TTC549 (cell line): ENCODE results near the gene GRIFIN.

Experiments
- FAIRE-seq: peaks from 2 replicates; lab custom pipeline; 2012; peaks lifted over from hg19 to GRCh38; lab: Jason Lieb, UNC

GRIFIN gene, protein sequence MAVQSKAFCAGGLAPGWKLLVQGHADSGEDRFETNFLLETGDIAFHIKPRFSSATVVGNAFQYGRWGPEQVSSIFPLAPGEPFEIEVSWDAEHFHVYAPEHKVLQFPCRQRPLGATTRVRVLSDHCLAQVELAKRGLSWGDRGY

DNA sequence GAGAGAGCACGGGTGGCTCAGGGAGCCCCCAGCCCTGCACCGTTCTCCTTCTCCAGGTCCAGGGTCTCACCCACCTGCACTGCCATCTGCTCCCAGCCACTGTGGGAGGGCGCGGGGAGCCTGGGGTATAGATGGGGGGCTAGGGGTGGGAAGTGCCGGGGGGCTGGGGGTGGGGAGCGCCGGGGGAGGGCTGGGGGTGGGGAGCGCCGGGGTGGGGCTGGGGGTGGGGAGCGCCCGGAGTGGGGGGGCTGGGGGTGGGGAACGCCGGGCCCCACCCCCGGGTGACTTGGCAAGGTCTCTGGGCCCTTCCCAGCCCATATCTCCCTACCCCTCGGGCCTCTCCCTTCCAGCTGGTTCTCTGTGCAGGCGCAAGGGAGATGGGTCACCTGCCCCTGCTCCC, at the start of gene GRIFIN:
GRIFIN (minus strand) TSS at position 101 of the 400 bp plus-strand sequence; CDS start at position 86, 15 bp downstream.
- FAIRE-seq, result no peak

DNA sequence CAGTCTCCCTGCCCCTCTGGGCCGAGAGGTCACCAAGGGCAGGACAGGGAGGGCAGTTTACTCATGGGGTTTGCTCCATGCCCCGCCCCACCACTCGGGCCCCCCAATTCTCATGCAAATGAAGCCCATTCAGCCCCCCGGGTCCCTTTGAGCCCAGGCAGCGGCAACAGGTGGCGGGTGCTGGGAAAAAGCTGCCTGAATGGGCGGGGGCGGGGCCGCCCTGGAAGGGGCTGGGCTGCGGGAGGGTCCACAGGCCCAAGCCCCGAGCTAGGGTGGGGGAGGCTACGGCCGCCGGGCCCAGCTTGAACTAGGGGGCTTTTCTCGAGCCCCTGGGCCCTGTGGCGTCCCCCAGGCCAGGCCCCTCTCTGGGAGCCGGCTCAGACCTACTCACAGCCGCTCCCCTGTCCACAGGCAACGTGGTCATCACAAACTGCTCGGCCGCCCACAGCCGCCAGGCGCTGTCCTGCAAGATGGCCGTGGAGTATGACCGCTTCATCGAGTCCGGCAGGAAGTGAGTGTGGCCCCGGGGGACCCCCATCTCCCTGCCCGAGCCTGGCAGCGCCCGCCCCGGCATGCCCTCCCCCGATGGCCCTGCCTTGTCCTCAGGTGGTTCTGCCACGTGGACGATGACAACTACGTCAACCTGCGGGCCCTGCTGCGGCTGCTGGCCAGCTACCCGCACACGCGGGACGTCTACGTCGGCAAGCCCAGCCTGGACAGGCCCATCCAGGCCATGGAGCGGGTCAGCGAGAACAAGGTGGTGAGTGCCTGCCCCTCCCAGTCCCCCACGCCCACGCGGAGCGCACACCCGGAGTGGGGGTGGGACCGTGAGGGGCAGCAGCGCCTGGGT, 48.8 kb upstream of the GRIFIN start:
- no peak for FAIRE-seq

DNA sequence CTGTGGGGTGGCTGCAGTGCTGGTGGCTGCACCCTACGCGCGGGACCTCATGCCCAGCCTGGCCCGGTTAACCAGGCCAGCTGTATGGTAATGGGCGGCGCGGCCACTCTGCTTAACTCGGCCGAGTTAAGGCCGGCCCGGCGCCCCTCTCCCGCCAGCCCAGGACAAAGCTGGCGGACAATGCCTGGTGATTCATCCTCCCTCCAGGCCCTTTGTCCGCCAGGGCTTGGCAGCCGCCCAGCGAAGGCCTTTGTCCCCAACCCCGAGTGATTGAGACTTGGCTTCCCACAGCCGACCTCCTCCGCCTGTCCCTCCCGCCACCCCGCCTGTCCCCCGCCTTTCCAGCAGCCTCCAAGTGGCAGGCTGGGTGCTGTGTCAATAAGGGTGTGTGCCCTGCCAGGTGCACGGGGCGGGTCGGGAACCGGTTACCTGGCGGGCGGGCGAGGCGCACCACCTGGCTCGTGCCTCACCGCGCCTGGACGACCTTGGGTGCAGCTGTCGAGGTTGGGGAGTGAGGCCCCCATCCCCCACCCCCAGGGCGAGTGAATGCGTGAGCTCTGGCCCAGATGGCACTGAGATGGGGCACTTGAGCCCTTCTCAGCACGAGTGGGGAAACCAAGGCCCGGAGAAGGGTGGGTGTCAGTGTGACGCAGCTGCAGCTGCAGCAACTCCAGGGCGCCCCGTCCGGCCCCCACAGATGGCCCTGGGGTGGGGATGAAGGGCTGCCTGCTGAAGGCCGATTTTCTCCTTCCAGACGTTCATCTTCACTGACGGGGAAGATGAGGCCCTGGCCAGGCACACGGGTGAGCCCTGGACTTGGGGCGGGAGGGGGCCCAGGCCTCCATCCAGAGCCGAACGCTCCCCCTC, 48.0 kb upstream of the GRIFIN start:
- no peak for FAIRE-seq

DNA sequence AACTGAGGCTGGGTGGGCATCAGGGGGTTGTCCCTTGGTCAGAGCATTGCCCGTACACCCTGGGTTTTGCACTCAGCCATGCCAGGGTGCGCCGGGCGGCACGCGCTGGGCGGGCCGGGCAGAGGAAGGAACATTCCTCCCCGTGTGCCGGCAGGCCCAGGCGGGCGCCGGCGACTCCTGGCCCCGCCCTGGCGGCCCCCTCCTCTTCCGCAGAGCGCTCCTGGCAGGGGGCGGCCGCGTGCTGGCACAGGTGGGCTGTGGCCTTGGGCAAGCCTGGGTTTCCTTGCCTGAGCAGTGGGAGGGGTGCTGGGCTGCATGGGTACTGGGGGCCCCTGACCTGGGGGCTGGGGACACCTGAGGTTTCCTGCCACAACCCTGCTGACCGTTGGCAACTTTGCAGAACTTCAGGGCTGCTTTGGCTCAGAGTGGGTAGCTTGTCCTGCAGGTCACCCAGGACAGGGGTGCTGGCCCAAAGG, 47.3 kb upstream of the GRIFIN start:
- FAIRE-seq, result no peak

DNA sequence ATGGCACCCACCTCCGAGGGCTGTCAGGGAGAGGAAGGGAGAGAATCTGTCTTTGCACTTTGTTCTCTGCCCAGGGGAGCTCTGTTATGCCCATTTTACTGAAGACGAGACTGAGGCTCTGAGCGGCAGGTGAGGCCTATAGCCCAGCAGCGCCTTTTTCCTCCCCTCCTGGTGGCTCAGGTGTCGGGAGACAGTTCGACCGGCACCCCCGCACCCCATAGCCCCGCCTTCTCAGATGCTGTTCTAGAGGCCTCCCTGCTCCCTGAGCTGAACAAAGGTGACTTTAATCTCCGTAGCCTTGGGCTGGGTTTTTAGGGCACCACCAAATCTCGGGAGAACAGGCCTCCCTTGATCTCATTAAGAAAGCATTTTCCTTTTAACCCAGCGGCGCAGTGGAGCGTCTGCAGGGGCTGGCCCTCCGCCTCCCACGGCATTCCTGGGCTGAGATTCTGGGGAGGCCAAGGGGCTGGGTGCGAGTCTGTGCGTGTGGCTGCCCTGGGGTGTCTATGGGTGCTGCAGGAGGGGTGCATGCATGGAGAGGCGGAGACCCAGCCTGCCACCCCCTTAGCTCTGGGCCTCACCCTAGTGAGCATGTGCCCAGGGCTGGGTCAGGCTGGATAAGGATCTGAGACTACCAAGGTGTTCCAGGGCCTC, 46.7 kb upstream of the GRIFIN start:
- FAIRE-seq, result no peak

DNA sequence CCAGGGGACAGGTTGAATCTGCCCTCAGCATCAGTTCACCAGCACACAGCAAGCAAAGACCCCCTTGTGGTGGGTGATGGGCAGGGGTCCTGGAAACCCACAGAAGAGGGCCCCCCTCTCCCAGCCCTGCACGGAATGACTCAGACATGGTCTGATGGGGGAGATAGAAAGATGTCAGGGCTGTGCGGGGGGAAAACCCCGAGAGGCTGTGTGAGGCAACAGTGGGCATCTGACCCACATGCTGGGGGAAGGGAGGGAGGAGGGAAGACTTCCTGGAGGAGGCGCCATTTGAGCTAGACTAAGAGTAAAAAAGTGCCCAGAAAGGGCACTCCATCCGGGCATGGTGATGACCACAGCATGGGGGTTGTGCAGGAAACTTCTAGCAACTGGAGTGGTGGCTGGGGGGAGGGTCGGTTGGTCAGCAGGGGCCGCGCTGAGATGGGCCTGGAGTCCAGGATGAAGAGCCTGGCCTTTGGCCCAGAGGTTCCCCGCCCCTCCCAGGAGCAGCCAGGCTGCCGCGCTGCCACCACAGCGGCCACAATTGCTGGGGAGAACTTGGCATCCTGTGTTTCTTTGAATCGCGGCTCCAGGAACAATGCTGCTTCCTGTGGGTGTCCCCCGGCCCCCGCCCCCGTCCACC, 45.9 kb upstream of the GRIFIN start:
- no peak for FAIRE-seq

DNA sequence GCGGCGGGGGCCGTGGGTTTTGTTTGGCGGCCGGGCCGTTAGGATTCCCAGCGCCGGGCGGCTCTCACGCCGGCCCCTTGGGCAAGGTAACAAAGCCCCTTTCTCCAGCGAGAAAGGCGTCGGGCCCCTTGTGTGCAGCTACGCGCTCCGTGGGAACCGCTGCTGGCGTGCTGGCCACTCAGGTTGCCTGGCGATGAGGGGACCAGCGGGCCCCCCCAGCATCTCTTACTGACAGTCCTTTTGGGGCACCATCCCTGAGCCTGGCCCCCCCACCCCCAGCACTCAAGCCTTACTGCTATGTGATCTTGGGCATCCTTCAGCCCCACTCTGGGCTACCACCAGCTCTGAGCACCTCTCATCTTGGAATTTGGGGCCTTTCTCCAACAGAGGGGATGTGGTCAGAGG, 45.1 kb upstream of the GRIFIN start:
- FAIRE-seq, result no peak

DNA sequence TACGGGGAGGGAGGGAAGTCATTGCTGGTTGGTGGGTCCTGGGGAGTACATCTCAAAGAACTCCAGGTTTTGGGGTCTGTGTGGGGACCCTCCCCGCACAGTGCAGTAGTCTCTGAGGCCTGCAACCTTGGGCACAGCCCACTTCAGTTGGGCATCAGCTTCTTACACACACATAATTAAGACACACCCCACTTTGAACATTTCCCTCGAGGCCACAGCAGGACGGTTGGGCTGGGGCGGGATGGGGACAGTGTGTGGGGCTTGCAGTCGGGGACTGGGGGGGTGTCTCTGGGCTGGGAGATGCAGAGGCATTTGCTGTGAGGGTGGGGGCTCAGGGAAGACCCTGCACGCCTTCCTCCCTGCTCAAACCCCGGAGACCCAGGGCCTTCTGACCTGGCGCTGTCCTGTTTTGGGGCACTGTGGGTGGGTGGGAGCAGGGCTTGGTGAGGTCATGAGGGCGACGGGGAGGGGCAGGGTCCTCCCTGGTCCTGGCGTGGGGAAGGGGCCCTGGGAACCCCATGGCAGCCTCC, 44.6 kb upstream of the GRIFIN start:
- FAIRE-seq, result no peak

DNA sequence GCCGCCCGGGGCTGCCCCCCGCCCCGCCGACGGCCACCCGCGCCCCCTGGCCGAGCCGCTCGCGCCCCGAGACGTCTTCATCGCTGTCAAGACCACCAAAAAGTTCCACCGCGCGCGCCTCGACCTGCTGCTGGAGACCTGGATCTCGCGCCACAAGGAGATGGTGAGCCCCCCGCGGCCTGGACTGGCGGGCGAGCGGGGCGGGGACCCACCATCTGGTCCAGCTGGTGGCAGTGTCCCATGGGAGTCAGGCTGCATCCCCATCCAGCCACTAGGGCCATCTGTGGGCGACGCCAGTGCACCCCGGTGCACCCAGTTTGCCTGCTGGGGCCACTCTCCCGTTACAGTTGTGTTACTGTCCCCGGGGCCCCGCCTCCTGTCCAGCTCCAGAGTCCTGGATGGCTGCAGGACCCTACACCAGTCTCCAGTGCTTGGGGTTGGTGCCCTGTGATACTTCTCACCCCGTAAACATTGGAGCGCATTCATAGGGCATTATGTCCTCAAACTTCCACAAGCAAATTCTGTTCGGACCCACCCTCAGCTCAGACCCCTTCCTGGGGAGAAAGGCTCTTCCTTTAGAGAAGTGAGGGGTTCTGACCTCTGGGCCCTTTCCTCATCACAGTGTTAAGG, 44.0 kb upstream of the GRIFIN start:
- FAIRE-seq, result no peak

DNA sequence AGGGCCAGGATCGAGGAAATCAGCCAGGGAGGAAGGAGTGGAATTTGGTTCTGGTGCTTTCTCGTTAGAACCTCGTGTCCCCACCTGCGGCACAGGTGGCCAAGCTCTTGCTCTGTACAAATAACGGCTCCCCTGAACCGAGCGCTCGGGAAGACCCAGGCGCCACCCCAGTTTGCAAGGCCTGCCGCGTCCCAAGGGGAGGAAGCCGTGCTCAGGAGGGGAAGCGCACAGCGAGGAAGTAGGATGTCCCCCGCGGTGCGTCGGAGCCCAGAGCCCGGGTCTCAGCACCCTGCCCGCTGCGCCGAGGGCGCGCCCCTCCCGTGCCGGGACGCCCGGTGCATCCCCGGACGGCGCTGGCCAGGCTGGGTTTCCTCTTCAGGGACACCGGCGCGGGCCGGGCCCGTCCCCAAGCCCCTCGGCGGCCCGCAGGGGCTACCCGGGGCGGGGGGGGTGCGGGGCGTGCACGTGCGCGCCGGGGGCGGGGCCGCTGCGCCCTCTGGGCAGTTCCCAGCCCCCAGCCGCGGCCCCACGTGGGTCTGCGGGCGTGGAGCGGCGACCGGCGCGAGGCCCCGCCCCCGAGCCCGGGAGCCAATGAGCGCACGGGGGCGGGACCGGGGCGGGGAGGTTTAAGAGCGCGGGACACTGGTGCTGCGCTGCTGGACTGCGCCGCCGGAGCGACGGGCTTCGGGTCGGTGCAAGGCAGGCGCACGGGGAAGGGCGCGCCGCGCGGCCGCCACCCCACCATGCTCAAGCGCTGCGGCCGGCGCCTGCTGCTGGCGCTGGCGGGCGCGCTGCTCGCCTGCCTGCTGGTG, 43.1 kb upstream of the GRIFIN start, which contains the start of gene LFNG:
LFNG (plus strand) TSS at position 656 of the 812 bp plus-strand sequence; CDS start at position 744, 88 bp downstream.
- FAIRE-seq, result no peak

DNA sequence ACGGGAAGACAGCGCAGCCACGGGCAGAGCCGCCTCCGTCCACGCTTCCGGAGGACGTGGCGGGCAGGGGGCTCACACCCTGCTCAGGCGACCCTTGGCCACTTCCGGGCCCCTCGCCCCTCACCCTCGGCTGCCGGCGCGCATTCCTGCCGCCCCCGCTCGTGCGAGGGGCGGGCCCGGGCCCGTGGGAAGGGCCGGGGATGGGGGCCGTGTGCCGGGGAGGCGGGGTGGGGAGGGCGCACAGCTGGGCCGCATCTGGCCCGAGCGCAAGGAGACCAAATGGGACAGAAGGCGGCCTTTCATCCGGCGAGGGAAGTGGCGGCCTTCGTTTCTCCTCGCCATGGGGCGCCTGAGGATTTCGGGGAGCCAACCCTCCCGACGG, 42.5 kb upstream of the GRIFIN start:
- FAIRE-seq, result no peak

DNA sequence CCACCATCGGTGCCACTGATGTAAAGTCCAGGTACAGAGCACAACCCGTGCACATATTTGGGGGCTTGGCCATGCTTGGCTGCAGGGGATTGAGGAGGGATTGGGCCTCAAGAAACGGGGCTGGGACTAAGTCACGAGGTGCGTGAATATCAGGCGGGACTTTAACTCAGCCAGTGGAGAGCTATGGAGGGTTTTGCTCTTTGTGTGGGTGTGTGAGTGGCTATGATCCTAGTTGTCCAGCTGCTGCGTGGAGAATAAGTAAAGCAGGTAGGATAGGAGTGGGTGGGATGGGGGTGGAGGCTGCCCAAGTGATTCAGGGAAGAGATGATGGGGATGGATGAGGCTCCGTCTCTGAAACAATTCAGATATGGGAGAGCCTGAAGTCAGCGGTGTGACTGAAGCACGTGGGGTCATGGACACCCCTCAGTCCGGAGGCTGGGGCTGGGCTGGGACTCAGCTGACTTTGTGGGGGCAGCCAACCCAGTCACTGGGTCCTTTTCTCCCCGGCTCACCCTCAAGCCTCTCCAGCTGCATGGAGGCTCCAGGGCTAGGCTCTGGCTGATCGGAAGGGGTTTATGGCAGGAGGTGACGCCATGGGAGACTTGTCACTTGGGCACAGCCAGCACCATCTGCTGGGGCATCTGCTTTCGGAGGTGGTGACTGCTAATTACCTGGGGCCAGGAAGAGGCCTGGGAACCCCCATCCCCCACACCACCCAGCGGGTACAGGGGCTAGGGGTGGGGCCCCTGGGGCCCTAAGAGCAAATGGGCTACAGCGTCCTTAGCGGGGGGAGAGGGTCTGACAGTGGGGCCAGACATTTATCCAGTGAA, 41.7 kb upstream of the GRIFIN start:
- no peak for FAIRE-seq

DNA sequence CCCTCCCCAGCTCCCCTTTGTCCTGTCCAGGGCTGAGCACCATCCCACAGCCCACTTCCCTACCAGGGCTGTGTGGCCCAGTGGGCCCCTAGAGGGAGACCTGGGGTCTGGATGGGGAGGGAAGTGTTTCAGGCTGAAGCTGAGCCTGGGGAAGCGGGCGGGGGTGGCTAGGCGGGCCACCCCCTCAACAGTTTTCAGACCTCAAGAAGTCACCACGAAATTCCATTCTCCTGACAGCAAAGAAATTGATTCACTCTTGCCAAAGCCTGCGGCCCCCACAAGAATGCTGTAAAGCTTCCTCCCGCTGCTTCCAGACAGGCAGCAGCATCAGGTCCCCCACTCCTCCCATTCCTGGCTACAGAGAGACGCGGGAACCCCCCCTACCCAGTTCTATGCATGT, 40.8 kb upstream of the GRIFIN start:
- FAIRE-seq, result no peak

DNA sequence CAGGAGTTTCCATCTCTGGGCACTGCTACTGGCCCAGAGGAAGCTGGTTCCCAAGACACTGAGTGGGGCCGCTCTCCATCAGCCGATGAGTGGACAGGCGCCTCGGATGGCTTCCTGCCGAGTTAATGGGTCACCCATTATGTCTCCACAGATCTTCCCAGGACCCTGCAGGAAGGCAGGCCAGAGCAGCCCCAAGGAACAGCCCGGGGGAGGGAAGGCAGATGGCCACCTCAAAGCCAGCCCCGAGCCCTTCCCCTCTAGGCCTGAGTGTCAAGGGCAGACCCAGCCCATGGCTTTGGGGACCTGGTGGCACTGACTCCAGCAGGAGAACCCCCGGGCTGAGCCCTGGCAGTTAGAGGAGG, 40.0 kb upstream of the GRIFIN start:
- no peak for FAIRE-seq

DNA sequence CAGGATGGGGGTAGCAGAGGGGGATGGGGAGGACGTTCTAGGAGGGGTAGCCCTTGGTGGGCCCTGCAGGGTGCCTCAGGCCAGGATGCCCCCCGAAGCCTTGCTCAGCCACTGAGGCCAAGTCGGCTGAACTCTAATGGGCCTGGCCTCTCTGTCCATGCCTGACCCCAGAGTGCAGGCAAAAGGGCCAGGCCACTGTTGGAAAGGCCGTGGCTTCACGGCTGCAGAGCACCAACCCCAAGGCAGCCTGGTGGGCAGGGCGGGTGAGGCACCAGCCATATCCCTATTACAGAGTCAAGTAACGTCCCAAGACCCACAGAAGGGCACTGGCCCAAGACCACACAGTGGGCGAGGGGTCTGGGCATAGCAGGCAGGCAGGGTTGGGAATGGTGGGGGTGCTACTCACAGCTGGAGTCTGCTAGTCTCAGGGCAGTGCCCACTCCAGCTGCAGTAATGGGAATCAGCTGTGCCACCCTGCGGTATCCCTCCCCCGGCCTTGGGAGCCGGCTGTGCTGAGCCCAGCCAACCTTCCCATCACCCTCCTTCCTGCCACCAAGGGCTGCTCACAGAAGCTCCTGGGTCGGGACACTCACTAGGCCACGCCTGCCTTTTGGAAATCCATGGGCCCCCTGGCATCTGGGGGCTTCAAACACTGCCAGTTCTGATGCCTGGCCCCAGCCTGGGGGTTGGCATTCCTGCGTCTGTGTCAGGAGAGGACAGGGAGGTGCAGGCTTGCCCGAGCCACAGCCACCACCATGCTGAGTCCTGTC, 39.4 kb upstream of the GRIFIN start:
- no peak for FAIRE-seq

DNA sequence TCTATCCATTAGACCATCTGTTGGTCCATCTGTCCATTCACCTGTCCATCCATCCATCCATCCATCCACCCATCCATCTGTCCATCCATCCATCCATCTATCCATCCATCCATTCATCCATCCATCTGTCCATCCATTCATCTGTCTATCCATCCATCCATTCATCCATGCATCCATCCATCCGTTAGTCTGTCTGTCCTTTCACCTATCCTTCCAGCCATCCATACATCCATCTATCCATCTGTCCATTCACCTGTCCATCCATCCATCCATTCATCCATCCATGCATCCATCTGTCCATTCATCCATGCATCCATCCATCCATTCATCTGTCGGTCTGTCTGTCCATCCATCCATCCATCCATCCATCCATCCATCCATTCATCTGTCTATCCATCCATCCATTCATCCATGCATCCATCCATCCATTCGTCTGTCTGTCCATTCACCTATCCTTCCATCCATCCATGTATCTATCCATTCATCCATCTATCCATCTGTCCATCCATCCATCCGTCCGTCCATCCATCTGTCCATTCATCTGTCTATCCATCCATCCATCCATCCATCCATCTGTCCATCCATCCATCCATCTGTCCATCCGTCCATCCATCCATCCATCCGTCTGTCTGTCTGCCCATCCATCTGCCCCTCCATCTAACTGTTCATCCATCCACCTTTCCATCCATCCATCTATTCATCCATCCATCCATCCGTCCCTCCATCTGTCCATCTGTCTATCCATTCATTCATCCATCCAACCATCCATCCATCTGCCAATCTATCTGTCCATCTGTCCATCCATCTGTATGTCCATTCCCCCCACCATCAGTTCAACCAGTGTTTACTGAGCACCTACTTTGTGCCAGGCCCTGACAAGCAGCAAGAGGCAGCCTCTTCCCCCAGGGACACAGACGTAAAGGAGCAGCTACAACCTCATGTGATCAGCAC, 38.5 kb upstream of the GRIFIN start:
- FAIRE-seq, result no peak

DNA sequence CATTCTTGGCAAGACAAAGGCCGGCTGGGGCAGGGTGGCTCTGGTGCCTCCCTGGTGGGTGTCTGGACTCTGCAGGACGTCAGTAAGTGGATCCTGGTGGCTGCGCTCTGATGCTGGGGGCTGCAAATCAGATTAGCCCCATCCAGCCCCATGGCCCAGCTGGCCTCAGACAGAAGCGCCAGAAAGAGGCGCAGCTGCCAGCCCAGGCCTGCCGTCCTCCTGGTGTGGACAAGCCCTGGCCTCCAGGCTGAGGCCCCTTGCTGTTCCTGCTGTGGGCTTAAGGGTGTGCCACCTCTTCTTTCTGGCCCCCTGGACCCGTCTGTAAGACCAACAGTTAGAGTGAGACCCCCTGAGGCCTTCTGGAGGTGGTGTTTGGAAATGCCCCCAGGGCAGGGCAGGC, 37.5 kb upstream of the GRIFIN start:
- FAIRE-seq, result no peak
